AG04450 (cell line): Measurements from ENCODE around the gene OTC. TPM values are rescaled to one million over a fixed set of nuclear protein-coding genes. Genes with fewer than 3 reads are reported as not detected.

Experiments used
- CTCF ChIA-PET: fragments of 300-600, 350-600 bp; formaldehyde crosslinking; extraction: SDS; loops from one replicate; lab custom pipeline; 2022; ENCODE audit warnings: antibody characterized with exemption, inconsistent platforms; lab: Charles Lee
- POLR2A ChIA-PET: fragments of 350-600 bp; formaldehyde crosslinking; extraction: SDS; loops from one replicate; lab custom pipeline; 2021; ENCODE audit warnings: antibody characterized with exemption, inconsistent platforms; lab: Yijun Ruan, JAX
- DNase-seq: peaks from one replicate; pipeline ENCODE4 v3.0.0-alpha.2; 2011; ENCODE audit warnings: low read depth, low spot score
- H3K27ac ChIP-seq: one replicate; pipeline ENCODE4 v1.5.1; 2012; ENCODE audit warnings: low read depth, low read length, control low read depth
- H3K27me3 ChIP-seq: one replicate; pipeline ENCODE4 v1.6.0; 2012; ENCODE audit warnings: low read length; ENCODE audit not compliant: control insufficient read depth, insufficient read depth
- H3K4me3 ChIP-seq: 2 replicates; pipeline ENCODE4 v1.5.1; 2011; ENCODE audit warnings: mild to moderate bottlenecking, low read depth, low read length, control low read depth
- H3K9me3 ChIP-seq: 2 replicates; pipeline ENCODE4 v1.5.1; 2012; ENCODE audit warnings: low read length; ENCODE audit not compliant: control insufficient read depth, insufficient read depth
- CTCF ChIP-seq: IDR thresholded peaks from 2 replicates; pipeline ENCODE4 v1.5.1; 2011; ENCODE audit warnings: low read depth, low read length, control low read depth, inconsistent platforms
- polyA plus RNA-seq: library from polyadenylated mRNA; depleted of rRNA; stranded (reverse); fragments of >200 nt; gene quantifications from 2 replicates; pipeline ENCODE4 v1.2.3, GENCODE V29; 2011

The OTC gene
- polyA plus RNA-seq, 1 experiment = not detected

GRCh38 chrX:38336538-38337240 is 15.7 kb upstream of the OTC start:
- ChIA-PET POLR2A (no interaction called here), CTCF (interaction anchor here (1.1 kb wide), 1 partner anchor 10 kb away, joined by 3 read pairs; the partner anchor contains the start of gene RPGR)
- H3K27me3 ChIP-seq = no peaks in the 10 kb centered on the region
- H3K9me3 ChIP-seq = no peaks in the 10 kb centered on the region
- H3K27ac ChIP-seq = no peak overlapping the region
- no peak overlapping the region for H3K4me3 ChIP-seq
- no peak for TF ChIP-seq CTCF
- DNase-seq = no peak

GRCh38 chrX:38341442-38341841 is 11.0 kb upstream of the OTC start:
- H3K27ac ChIP-seq = no peak overlapping the region
- TF ChIP-seq CTCF = no peak
- H3K4me3 ChIP-seq = no peak overlapping the region
- no peaks in the 10 kb centered on the region for H3K9me3 ChIP-seq
- no peak for DNase-seq
- ChIA-PET CTCF (no interaction called here), POLR2A (no interaction called here)
- H3K27me3 ChIP-seq = no peaks in the 10 kb centered on the region

DNA sequence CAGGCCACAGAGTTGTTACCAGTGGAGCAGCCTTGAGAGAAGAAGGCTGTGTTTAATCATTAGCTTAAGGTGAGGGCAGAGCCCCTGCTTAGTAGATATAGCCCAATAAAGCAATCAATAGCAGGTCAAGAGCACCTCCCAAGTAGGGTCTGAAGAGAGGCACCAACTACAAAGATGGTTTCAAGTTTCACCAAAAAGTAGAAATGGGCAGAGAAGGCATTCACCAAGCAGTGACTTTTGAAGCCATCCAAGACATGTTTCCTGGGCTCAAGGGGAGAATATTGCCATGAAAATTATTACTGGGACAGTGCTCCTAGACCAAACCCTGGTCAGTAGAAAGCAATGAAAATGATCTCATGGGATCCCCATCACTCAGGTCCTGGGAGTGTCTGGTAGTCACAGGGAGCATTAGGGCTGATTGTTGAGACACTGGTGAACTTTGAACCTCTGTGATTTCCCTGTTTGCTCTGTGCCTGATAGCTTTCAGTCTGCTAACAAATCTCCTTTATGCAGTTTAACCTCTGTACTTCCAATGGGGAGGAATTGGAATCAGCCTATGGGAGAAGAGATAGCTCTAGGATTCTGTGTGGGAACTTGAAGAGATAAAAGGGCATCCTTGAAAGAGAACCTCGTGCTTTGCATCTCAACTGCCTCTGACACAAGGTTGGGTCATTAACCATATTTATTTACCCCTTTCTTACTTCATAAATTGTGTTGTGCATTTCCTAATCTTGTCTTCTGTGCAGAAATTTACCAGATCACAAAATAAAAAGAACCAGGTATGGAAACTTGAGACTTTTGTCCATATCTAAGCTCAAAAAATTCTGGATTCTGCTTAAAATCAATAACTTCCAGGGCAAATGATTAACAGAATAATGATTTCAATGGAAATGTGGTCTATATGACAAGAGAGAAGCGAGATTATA is 9.3 kb upstream of the OTC start:
- TF ChIP-seq CTCF = no peak
- Histone ChIP-seq H3K27ac (no peak overlapping the region), H3K4me3 (no peak overlapping the region), H3K27me3 (no peaks in the 10 kb centered on the region), H3K9me3 (no peaks in the 10 kb centered on the region)
- DNase-seq = no peak
- CTCF ChIA-PET = no interaction called here
- POLR2A ChIA-PET = no interaction called here

DNA sequence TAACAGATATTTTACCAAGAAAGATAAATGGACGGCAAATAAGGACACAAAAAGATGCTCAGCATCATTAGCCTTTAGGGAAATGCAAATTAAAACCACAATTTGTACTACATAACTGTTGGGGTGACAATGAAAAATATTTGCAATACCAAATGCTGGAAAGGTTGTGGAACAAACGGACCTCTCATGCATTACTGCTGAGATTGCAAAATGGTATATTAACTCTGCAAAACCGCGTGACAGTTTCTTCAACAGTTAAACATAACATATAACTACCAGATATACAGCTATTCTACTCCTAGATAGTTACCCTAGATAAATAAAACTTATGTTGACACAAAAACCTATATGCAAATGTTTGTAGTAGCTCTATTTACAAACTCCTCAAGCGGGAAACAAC is 6.3 kb upstream of the OTC start:
- no peak for DNase-seq
- CTCF ChIA-PET = no interaction called here
- Histone ChIP-seq H3K4me3 (no peak overlapping the region), H3K27ac (no peak overlapping the region), H3K9me3 (no peaks in the 10 kb centered on the region), H3K27me3 (no peaks in the 10 kb centered on the region)
- TF ChIP-seq CTCF = no peak
- POLR2A ChIA-PET = no interaction called here

DNA sequence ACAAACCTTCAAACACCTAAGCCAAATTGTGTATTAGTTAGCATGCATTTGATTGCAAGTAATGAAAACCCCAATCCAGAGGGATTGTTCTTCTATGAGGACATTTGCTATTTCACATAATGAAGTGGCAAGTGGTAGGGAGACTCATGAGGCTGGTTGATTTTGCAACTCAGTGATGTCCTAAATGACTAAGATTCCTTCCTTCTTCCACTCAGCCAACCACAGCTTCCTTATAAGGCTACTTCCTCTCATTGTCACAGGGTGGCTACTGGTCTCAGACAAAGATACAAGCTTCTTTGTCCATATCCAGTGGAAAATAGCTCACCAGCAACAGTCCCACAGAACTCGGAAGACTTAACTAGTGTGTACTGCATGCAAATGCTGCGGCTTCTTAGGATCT is 5.3 kb upstream of the OTC start:
- TF ChIP-seq CTCF = no peak
- ChIA-PET POLR2A (no interaction called here), CTCF (interaction anchor here (0.5 kb wide), 1 partner anchor 152 kb away, joined by 6 read pairs; no protein-coding TSS in a partner anchor)
- no peaks in the 10 kb centered on the region for H3K27me3 ChIP-seq
- no peaks in the 10 kb centered on the region for H3K9me3 ChIP-seq
- no peak overlapping the region for H3K27ac ChIP-seq
- no peak overlapping the region for H3K4me3 ChIP-seq
- DNase-seq = no peak
